Bone marrow (tissue), 2 donors: ENCODE measurements around the gene ZBTB24.

ENCODE experiments used
- DNase-seq, 2 donors: peaks; one replicate each; lab custom pipeline; 2025; lab: John Stamatoyannopoulos, UW

Gene ZBTB24

DNA sequence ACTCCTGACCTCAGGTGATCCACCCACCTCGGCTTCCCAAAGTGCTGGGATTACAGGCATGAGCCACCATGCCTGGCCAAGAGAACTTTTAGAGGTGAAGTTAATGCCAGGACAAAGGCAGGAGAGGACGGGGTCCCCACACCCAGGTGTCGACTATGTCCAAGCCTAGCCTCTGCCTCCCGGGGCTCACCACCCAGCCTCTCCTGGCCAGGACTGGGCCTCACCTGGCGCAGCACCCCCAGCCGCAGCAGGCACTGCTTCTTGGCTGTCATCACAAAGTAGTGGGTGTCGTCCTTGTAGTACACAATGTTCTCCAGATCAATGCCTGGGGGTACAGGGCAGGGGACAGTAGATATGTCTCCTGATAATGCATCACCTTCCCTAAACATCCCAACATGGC lies 31.6 kb downstream of the ZBTB24 start:
- no peak for DNase-seq

DNA sequence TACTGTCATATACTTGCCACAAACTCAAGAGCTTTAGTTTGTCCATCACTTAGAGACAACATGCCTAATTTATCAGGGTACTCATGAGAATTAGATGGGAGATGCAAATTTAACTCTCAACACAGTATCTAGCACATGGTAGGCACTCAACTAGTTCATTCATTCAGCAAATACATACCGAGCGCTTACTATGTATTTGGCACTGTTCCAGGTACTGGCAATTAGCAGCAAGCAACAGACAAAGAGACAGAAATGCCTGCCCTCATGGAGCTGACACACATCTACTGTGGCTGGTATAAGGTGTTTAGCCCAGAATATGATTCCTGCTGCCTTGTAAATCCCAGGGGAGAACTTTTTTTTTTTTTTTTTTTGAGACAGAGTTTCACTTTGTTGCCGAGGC lies 32.2 kb downstream of the ZBTB24 start:
- no peak for DNase-seq

GRCh38 chr6:109449795-109450673 lies 33.0 kb downstream of the ZBTB24 start:
- DNase-seq: no peak

DNA sequence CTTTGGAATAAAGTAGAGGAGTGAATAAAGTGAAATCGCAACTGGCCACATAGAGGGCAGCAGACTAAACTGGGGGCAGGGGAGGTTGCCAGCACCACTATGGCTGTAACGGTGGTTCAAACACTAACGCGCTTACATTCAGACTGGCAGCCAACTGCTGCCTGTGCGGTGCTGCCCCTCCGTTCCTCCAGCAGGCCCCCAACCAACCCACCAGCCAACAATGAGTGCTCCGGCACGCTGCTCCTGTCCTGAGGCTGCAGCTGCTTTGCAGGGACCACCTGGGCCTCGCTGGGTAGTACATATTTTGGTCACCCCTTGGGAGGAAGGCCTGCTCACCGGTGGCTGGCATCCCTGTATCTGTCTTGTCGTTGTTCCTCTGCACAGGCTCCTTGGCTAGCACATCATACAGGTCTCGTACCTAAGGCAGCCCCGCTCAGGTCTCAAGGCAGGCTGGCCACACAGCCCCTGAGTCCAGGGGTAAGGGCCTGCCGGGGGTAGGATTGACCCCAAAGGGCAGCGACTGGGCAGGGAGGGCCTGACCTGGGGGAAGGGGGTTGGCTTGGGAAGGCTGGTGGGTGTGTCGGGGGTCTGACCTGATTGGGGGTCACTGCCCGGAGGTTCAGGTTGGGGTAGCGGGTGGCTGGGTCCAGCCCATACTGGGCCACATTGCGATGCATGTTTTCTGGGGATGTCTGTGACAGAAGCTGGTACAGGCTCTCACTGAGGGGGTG lies 33.8 kb downstream of the ZBTB24 start:
- no peak for DNase-seq

DNA sequence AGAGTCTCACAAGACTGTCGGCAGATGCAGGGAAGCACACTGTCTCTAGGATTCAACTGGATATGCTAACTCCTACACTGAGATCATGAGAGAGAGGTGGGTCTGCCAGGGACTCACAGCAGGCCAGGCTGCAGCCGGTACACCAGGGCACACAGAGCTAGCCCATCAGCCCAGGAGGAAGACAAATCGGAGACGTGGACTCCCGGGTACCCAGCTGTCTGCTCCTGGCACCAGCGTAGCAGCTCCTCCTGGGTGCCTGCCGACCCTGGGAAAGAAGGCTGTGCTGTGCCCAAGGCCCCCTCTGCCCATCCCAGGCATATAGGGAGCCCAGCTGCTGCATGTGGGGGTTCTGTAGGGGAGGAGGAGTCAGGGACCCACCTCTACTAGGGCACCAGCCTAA lies 34.4 kb downstream of the ZBTB24 start:
- DNase-seq: no peak

GRCh38 chr6:109447878-109448555 lies 35.0 kb downstream of the ZBTB24 start:
- no peak for DNase-seq

GRCh38 chr6:109447087-109447486 lies 35.9 kb downstream of the ZBTB24 start:
- DNase-seq: no peak

GRCh38 chr6:109446541-109446940 lies 36.5 kb downstream of the ZBTB24 start:
- DNase-seq: no peak

DNA sequence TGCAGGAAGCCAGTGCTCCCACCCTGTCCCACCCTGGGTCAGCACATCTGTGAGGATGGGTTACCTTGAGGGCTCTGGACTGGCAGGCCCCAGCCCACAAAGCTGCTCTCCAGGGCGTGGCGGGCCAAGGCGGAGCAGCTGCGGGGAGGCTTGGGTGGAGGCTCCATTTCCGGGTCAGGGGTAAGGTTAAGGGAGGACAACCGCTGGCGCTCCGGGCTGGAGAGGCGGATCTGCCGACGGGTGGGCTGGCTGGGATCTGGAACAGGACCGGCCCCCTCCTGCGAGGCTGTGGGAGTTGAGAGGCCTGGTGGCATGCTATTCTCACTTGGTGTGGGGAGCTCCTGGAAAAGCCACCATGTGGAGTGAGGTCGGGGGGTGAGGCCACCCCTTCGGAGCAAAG lies 36.9 kb downstream of the ZBTB24 start:
- no peak for DNase-seq

GRCh38 chr6:109445382-109445781 lies 37.6 kb downstream of the ZBTB24 start:
- no peak for DNase-seq

- no peak for DNase-seq
Observed at GRCh38 chr6:109443425-109443950, 39.5 kb downstream of the ZBTB24 start.

GRCh38 chr6:109442393-109442924 lies 40.6 kb downstream of the ZBTB24 start:
- no peak for DNase-seq

- peak; percentile 10 to 74 for DNase-seq
Observed at GRCh38 chr6:109441069-109441816, 41.8 kb downstream of the ZBTB24 start.

DNA sequence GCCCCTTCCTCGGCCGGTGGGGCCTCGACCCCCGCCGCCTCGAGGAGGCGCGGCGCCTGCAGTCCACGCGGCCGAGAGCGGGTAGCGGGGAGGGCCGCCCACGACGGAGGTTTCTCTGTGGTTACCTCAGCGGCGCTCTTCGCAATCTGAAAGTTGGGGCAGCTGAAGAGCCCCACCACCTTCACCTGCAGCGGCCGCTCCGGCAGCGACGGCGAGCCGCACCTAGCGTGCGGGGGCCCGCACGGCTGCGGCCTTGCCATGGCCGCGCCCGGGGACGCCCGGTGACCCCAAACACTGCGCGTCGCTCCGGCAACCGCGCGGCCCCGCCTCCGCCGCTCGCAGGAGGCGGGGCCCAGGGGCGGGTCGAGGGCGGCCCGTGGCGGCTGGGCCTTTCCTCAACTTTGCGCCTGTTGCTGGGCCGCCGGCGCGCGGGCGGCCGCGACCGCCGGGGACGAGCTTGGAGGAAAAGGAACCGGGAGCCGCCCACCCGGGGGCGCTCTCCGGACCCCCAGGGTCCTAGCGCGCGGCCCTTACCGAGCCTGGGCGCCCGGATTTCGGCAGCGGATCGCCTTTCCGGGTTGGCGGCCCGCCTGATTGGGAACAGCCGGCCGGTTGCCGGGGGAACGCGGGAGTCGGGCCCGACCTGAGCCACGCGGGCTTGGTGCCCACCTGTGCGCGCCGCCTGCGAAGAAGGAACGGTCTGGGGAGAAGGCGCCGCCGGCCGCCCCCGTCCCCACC lies 42.5 kb downstream of the ZBTB24 start, which contains the start of the genes PPIL6 and SMPD2:
Gene PPIL6 (minus strand): TSS at position 298 of the 738 bp plus-strand sequence. CDS start 38 bp downstream, at position 260.
Gene SMPD2 (plus strand): TSS at position 394 of the 738 bp plus-strand sequence. CDS start 398 bp downstream, outside the sequence.
- DNase-seq: peak; percentile 49 to 85

DNA sequence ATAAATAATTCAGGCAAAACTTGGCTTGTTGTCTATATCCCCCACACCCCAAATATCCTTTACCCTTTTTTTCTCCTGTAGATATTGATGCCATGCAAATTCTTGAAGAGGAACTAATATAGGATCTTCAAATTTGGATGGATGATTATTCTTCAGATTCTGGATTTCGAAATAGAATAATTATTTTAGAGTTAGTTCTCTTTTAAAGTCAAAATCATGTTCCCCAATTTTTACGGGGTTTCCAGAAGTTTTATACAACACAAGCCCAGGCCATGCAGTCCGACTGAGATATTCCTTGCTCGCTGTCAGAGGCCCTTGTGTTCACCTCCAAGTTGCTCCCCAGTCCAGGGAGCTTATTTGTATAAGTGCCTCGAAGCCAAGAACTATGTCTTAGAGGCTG lies 47.0 kb downstream of the ZBTB24 start:
- no peak for DNase-seq

DNA sequence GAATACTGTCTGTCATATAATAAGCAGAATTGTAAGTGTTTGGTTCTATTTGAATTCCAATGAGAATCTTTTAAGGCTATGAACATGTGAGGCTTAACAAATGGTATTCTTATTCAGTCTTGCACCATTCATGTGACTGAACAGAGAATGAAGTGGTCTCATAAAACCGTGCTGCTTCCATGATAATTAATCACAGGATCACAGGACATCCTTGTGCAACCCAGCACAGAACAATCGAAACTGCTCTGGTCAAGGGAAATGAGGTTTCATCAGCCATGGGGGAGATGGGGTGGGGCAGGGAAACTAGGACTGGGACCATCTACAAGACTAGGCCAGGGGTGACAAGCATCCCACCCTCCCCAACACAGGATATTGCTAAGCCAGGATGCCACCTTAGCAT lies 48.6 kb downstream of the ZBTB24 start:
- DNase-seq: no peak

- DNase-seq: no peak
Observed at GRCh38 chr6:109429496-109429895, 53.5 kb downstream of the ZBTB24 start.

DNA sequence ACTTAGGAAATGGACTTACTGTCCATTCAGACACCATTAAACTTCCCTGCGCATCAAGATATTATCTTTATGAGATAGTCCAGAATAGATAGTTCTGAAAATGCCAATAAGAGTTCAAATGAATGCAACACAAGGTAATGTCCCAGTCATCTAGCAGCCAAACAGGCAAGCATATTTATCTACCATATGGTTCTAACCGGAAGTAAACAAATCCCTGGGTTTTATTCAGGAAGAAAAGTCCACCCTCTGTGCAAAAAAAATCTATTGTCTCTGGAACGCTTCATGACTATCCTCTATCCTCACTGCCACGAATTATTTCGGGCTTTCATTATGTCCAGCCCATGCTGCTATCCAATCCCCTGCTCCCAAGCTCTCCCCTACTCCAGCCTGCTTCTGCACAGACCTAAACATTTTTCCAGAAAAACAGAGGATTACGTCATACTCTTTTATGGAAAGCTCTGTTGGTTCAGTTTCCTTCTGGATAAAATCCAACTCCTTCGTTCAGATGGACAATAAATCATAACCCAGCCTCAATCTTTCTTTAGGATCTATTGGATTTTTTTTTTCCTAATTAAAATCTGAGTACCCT lies 54.0 kb downstream of the ZBTB24 start:
- no peak for DNase-seq

GRCh38 chr6:109424946-109425345 lies 58.1 kb downstream of the ZBTB24 start:
- DNase-seq: no peak

DNA sequence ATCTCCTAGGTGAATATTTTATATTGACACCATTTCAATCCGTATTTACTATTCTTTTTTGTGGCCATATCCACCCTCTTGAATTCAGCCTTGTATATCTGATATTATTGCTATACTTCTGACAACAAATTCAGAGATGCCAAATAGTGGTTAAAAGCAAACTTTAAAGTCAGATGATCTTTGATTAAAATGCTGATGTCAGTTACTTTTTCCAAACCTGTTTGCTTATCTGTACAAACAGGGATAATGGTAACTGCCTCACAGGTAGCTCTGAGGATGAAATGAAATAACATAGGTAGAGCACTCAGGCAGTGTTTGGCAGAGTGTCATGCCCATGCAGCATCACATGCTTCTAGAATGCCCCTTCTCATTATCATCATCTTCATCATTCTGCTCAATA lies 61.8 kb downstream of the ZBTB24 start:
- DNase-seq: no peak
